ENCODE measurements around the gene GNAI2.

GRCh38 chr3:50243543-50243895, 7.5 kb downstream of the GNAI2 start:
- TF ChIP-seq CTBP1 (IDR thresholded peaks at IDR 0.05; ENCODE audit: borderline replicate concordance) = no peak
- no peak for TF ChIP-seq PKNOX1 (IDR thresholded peaks at IDR 0.05)
- TF ChIP-seq SP1 (IDR thresholded peaks at IDR 0.05) = no peak
- TF ChIP-seq HDGF (IDR thresholded peaks at IDR 0.05; ENCODE audit: borderline replicate concordance) = no peak
- TF ChIP-seq L3MBTL2 (conservative IDR thresholded peaks at IDR 0.05) = no peak
- no peak for TF ChIP-seq TARDBP (IDR thresholded peaks at IDR 0.05)
- no peak for TF ChIP-seq ELF4 (IDR thresholded peaks at IDR 0.05)
- TF ChIP-seq ZNF384 (IDR thresholded peaks at IDR 0.05) = no peak
- no peak for TF ChIP-seq FOXM1 (IDR thresholded peaks at IDR 0.05; ENCODE audit: borderline replicate concordance)
- no peak for TF ChIP-seq ARNT (IDR thresholded peaks at IDR 0.05)
- no peak for TF ChIP-seq FOXA1 (IDR thresholded peaks at IDR 0.05)
- no peak for TF ChIP-seq BHLHE40 (IDR thresholded peaks at IDR 0.05; ENCODE audit: borderline replicate concordance)
